ENCODE measurements around the gene KCNMB1. TPM values are rescaled to one million over a fixed set of nuclear protein-coding genes. Genes with fewer than 3 reads are reported as not detected.

The KCNMB1 gene
- total and polyA plus RNA-seq, 9 donors = 0.22 to 1.1 (median 0.74) TPM

DNA sequence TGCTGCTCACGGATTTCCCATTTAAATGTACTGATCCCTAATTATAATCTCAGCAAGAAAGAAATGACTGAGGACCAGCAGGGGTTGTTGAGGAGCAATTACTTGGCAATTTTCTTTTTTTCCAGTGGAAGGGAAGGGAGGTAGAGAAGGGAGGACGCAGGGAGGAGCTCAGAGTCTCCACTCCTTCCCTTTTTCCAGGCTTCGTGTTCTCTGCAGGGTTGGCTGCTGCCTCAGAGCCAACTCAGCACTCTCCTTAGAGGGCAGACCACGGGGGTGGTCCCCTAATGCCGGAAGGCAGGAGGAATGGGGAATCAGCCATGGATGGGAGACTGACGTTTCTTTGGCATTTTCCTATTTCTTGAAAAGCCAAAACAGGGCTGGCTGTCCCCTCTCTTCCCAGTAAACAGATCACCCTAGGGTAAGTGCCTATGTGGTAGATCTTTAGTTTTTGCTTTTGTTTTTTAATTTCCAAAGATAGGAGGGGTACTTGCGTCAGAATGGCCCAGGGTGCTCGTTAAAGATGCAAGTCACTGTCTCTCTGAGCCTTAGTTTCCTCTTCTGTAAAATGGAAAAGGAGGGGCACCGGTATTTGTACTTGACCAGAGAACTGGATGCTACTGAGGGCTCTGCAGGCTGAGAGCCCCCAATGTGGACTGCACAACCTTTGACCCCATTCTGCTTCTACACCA, 52.0 kb downstream of the KCNMB1 start:
- H3K27ac ChIP-seq (ENCODE audit: low read length) = no peak overlapping the region
- peaks cover 10% of the 10 kb centered on the region for H3K4me1 ChIP-seq (ENCODE audit: control insufficient read depth, insufficient read depth, low read length)
- H3K4me3 ChIP-seq (ENCODE audit: low read length) = no peak overlapping the region
- H3K27me3 ChIP-seq (ENCODE audit: control insufficient read depth, insufficient read depth, low read length) = peaks cover 1% of the 10 kb centered on the region
- H3K36me3 ChIP-seq (ENCODE audit: control insufficient read depth, insufficient read depth, low read length) = no peaks in the 10 kb centered on the region
- no peaks in the 10 kb centered on the region for H3K9me3 ChIP-seq (replicated peaks; ENCODE audit: control insufficient read depth, low read depth, low read length)
- 84% methylated on average over 2 of the region's 9 CpGs for WGBS (ENCODE audit: insufficient coverage)
- DNase-seq = peak; percentile 59

DNA sequence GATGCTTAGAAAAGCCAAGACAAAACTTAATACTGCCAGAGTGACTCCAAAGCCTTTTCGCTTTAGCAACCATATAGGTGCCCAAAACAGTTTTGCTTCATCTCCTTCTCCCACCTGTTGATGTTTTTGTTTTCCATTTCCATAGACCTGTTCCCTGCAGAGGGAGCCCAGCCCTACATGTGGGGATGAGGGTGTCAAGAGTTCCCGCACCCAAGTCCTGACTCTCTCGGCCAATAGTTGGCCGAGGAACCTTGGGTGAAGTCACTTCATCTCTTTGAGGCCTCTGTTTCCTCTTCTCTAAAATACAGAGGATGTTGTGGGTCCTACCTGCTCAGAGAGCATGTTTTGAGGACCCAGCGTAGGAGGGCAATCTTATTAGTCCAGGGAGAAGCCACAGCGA, 53.1 kb downstream of the KCNMB1 start:
- H3K27ac ChIP-seq (ENCODE audit: low read length) = no peak overlapping the region
- peaks cover 17% of the 10 kb centered on the region for H3K4me1 ChIP-seq (ENCODE audit: control insufficient read depth, insufficient read depth, low read length)
- H3K9me3 ChIP-seq (replicated peaks; ENCODE audit: control insufficient read depth, low read depth, low read length) = no peaks in the 10 kb centered on the region
- no peaks in the 10 kb centered on the region for H3K27me3 ChIP-seq (ENCODE audit: control insufficient read depth, insufficient read depth, low read length)
- no peak overlapping the region for H3K4me3 ChIP-seq (ENCODE audit: low read length)
- H3K36me3 ChIP-seq (ENCODE audit: control insufficient read depth, insufficient read depth, low read length) = no peaks in the 10 kb centered on the region
- 92% methylated on average over 4 of the region's 6 CpGs for WGBS (ENCODE audit: insufficient coverage)
- DNase-seq = no peak

DNA sequence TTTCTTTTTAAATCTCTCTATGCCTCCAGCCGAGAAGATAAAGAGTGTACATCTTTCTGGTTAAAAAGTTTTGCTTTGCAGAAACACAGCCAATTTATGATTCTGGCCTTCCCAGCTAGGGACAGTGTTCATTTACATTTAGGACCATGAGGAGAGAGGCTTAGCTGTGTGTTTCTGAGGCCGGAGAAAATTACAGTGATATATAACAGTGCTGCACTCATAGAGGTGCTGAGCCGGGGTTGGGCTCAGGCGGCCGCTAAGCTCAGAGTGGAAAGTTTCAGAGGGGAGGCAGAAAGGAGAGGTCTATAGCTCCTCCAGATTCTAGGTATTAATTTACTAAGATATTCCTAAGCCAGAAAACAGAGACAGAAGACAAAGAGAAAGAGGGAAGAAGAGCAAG, 54.5 kb downstream of the KCNMB1 start:
- H3K27me3 ChIP-seq (ENCODE audit: control insufficient read depth, insufficient read depth, low read length) = no peaks in the 10 kb centered on the region
- no peak for DNase-seq
- no peaks in the 10 kb centered on the region for H3K36me3 ChIP-seq (ENCODE audit: control insufficient read depth, insufficient read depth, low read length)
- no peak overlapping the region for H3K4me3 ChIP-seq (ENCODE audit: low read length)
- no peaks in the 10 kb centered on the region for H3K9me3 ChIP-seq (replicated peaks; ENCODE audit: control insufficient read depth, low read depth, low read length)
- H3K4me1 ChIP-seq (ENCODE audit: control insufficient read depth, insufficient read depth, low read length) = peaks cover 19% of the 10 kb centered on the region
- no peak overlapping the region for H3K27ac ChIP-seq (ENCODE audit: low read length)
- WGBS (ENCODE audit: insufficient coverage) = 43% methylated on average over 1 of the region's 5 CpGs

DNA sequence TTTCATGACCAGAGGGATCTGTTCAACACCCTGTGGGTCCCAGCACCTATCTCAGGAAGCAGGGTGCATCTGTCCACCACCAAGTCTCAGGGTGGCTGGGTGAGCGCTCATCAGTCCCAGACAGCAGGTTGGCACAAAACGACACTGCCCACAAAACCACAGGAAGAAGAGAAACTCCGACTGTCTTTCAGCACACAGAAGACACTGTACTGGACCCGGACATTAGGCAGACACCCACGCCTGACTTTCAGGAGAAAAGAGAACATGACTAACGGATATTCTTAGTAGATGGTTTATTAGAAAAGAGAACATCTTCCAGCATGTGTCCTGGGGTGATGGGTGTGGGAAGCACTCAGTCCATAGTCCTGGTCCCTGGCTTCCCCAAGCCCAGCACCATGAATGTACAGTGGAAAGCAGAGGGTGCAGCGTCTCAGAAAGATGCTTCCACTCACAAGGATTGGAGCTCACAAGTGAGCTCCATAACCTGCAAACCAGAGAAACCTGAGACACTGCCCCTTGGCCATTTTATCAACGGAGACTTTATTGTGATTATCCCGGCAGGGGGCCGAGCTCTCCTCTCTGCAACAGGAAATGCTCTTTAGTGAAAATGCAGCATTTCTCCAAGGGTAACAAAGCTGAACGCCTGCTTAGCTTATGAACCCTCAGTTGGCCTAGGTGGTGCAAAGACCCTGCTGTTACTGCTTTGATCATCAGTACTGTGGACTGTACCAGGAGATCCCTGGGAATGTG, 55.8 kb downstream of the KCNMB1 start:
- peaks cover 19% of the 10 kb centered on the region for H3K4me1 ChIP-seq (ENCODE audit: control insufficient read depth, insufficient read depth, low read length)

DNA sequence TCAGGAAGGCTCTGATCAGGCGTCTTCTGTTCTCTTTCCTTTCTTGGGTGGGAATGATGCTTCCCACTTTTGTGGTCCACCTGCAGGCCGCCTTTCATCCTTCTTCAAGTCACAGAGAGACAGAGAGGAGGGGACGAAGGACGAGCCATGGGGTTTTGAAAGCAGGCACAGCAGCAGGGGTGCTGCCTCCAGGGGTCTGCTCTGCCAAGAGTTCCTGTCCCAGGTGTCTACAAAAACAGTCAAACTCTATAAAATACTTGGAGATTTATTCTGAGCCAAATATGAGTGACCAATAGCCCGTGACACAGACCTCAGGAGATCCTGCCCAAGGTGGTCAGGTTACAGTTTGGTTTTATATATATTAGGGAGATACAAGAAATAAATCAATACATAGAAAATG, 57.1 kb downstream of the KCNMB1 start:
- WGBS (ENCODE audit: insufficient coverage) = no CpG with 5 or more reads among the region's 5 CpGs
- Histone ChIP-seq H3K9me3 (replicated peaks; ENCODE audit: control insufficient read depth, low read depth, low read length) (no peaks in the 10 kb centered on the region), H3K36me3 (ENCODE audit: control insufficient read depth, insufficient read depth, low read length) (no peaks in the 10 kb centered on the region), H3K4me3 (ENCODE audit: low read length) (no peak overlapping the region), H3K4me1 (ENCODE audit: control insufficient read depth, insufficient read depth, low read length) (peaks cover 19% of the 10 kb centered on the region), H3K27me3 (ENCODE audit: control insufficient read depth, insufficient read depth, low read length) (peaks cover 2% of the 10 kb centered on the region), H3K27ac (ENCODE audit: low read length) (no peak overlapping the region)
- no peak for DNase-seq

More for the DNA sequence above, 55.8 kb downstream of the KCNMB1 start:
- H3K27me3 ChIP-seq (ENCODE audit: control insufficient read depth, insufficient read depth, low read length) = no peaks in the 10 kb centered on the region
- H3K36me3 ChIP-seq (ENCODE audit: control insufficient read depth, insufficient read depth, low read length) = no peaks in the 10 kb centered on the region
- H3K4me3 ChIP-seq (ENCODE audit: low read length) = no peak overlapping the region
- no peak for DNase-seq
- no peak overlapping the region for H3K27ac ChIP-seq (ENCODE audit: low read length)
- 45% methylated on average over 6 of the region's 11 CpGs for WGBS (ENCODE audit: insufficient coverage)
- no peaks in the 10 kb centered on the region for H3K9me3 ChIP-seq (replicated peaks; ENCODE audit: control insufficient read depth, low read depth, low read length)

DNA sequence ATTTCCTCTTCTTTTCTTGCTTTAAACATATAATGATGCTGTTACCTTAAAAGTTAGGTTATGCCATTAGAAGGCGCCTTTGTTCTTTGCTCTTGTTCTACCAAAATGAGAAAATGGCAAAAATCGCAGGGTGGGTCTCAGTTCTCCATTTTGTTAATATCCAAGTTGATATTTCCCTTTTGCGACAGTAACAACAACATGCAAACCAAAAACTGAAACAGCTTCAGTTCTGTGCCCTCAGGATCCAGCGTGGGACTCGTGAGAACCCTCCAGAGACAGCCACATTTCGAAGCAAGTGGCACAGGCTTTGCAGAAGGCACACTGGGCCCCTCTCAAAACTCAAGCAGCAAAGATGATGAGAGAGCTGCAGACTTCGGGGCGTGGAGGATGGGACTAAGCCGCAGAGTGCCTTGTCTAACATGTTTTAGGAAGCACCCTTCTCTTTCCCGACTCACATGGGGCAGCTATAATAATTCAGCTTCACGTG, 58.6 kb downstream of the KCNMB1 start:
- Histone ChIP-seq H3K4me3 (ENCODE audit: low read length) (no peak overlapping the region), H3K9me3 (replicated peaks; ENCODE audit: control insufficient read depth, low read depth, low read length) (no peaks in the 10 kb centered on the region), H3K27ac (ENCODE audit: low read length) (peak overlapping the region; percentile 18), H3K36me3 (ENCODE audit: control insufficient read depth, insufficient read depth, low read length) (no peaks in the 10 kb centered on the region), H3K27me3 (ENCODE audit: control insufficient read depth, insufficient read depth, low read length) (peaks cover 2% of the 10 kb centered on the region), H3K4me1 (ENCODE audit: control insufficient read depth, insufficient read depth, low read length) (peaks cover 14% of the 10 kb centered on the region)
- no peak for DNase-seq
- WGBS (ENCODE audit: insufficient coverage) = 75% methylated on average over 8 of the region's 11 CpGs

DNA sequence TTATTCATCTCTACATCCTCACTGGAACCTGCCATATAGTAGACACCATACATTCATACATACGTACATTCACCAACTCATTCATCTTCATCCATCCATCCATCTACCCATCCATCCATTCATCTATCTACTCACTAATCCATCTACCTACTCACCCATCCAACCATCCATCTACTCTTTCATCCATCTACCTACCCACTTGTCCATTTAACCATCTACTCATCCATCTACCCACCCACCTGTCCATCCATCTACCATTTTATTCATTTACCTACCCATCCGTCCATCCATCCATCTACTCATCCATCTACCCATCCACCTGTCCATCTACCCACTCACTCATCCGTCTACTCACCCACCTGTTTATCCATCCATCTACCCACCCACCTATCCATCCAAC, 59.6 kb downstream of the KCNMB1 start:
- Histone ChIP-seq H3K27me3 (ENCODE audit: control insufficient read depth, insufficient read depth, low read length) (peaks cover 2% of the 10 kb centered on the region), H3K27ac (ENCODE audit: low read length) (no peak overlapping the region), H3K4me1 (ENCODE audit: control insufficient read depth, insufficient read depth, low read length) (peaks cover 14% of the 10 kb centered on the region), H3K4me3 (ENCODE audit: low read length) (no peak overlapping the region), H3K9me3 (replicated peaks; ENCODE audit: control insufficient read depth, low read depth, low read length) (no peaks in the 10 kb centered on the region), H3K36me3 (ENCODE audit: control insufficient read depth, insufficient read depth, low read length) (no peaks in the 10 kb centered on the region)
- 60% methylated on average over 3 of the region's 3 CpGs for WGBS (ENCODE audit: insufficient coverage)
- no peak for DNase-seq

DNA sequence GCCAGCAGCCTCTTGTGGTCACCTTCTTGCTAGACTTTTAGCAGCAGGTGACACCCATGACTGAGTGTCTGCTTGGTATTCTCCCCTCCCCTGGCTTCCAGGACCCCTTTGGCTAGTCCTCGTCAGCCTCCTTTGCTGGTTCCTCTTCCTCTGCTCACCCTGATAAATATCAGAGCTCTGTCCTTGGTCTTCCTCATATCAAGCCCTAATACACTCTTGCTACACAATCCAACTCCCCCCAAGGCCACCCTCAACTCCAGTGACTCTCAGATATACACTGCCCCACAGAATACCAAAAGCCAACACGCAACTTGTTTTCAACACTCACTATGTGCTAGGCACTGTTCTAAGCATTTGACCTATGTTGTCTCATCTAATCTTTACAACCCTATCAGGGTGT, 61.3 kb downstream of the KCNMB1 start:
- no peak for DNase-seq
- WGBS (ENCODE audit: insufficient coverage) = 75% methylated on average over 2 of the region's 2 CpGs
- H3K4me1 ChIP-seq (ENCODE audit: control insufficient read depth, insufficient read depth, low read length) = peaks cover 9% of the 10 kb centered on the region
- no peaks in the 10 kb centered on the region for H3K36me3 ChIP-seq (ENCODE audit: control insufficient read depth, insufficient read depth, low read length)
- H3K9me3 ChIP-seq (replicated peaks; ENCODE audit: control insufficient read depth, low read depth, low read length) = no peaks in the 10 kb centered on the region
- no peak overlapping the region for H3K27ac ChIP-seq (ENCODE audit: low read length)
- H3K27me3 ChIP-seq (ENCODE audit: control insufficient read depth, insufficient read depth, low read length) = peaks cover 2% of the 10 kb centered on the region
- no peak overlapping the region for H3K4me3 ChIP-seq (ENCODE audit: low read length)

DNA sequence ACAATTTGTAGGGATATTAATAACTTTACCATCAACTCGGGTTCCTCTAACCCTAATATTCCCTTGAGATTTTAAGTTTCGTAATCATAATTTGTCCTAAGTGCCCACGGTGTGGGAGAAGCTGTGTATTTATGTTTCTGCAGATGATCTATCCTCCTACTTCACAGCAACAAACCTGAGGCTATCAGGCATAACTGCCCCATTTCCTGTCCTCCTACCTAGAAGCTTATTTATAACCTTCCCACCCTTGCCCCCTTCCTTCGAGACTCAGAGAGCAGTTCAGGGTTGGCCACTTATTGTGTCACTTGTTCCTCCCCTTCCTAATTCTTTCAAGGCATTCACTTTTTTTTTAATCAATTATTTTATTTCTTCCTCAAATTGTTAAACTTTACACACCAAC, 62.0 kb downstream of the KCNMB1 start:
- H3K4me1 ChIP-seq (ENCODE audit: control insufficient read depth, insufficient read depth, low read length) = peaks cover 9% of the 10 kb centered on the region
- H3K27ac ChIP-seq (ENCODE audit: low read length) = no peak overlapping the region
- DNase-seq = no peak
- no peaks in the 10 kb centered on the region for H3K9me3 ChIP-seq (replicated peaks; ENCODE audit: control insufficient read depth, low read depth, low read length)
- H3K36me3 ChIP-seq (ENCODE audit: control insufficient read depth, insufficient read depth, low read length) = no peaks in the 10 kb centered on the region
- no peak overlapping the region for H3K4me3 ChIP-seq (ENCODE audit: low read length)
- H3K27me3 ChIP-seq (ENCODE audit: control insufficient read depth, insufficient read depth, low read length) = peaks cover 2% of the 10 kb centered on the region
- 33% methylated on average over 1 of the region's 4 CpGs for WGBS (ENCODE audit: insufficient coverage)

Data from muscle of leg (tissue), 11 donors.